Muscle of arm (tissue), 14 donors: ENCODE data around the gene CLEC4M. TPM values are rescaled to one million over a fixed set of nuclear protein-coding genes. Genes with fewer than 3 reads are reported as not detected.
A peak's percentile ranks its signal among the peaks of the same experiment; 100 is the strongest.

ENCODE experiments used
- DNase-seq: peaks from one replicate; pipeline ENCODE4 v3.0.0-alpha.2; 2013
- long read RNA-seq, 11 donors: transcript quantifications; one replicate each; lab custom pipeline, GENCODE V29; 2026
- polyA plus RNA-seq, 12 donors: library from polyadenylated mRNA; unstranded; fragments of 120-200 nt; gene quantifications; one replicate each; pipeline ENCODE4 v1.2.1, GENCODE V29; 2013; ENCODE audit not compliant: insufficient read length in 12 of 12

Gene CLEC4M, protein sequence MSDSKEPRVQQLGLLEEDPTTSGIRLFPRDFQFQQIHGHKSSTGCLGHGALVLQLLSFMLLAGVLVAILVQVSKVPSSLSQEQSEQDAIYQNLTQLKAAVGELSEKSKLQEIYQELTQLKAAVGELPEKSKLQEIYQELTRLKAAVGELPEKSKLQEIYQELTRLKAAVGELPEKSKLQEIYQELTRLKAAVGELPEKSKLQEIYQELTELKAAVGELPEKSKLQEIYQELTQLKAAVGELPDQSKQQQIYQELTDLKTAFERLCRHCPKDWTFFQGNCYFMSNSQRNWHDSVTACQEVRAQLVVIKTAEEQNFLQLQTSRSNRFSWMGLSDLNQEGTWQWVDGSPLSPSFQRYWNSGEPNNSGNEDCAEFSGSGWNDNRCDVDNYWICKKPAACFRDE
- 1 to 10 TPM in 1 of 12 donors, under 1 TPM in 3, not detected in 8; 0.13 to 1.1 (median 0.40) TPM for polyA plus RNA-seq
- long read RNA-seq, donor 1, result 0 reads
- long read RNA-seq, donor 2, result 0 reads
- long read RNA-seq, donor 3, result 0 reads
- long read RNA-seq, donor 4, result 0 reads
- long read RNA-seq, donor 5, result 0 reads
- long read RNA-seq, donor 6, result 0 reads
- long read RNA-seq, donor 7, result 0 reads
- long read RNA-seq, donor 8, result 0 reads
- long read RNA-seq, donor 9, result 0 reads
- long read RNA-seq, donor 10, result 0 reads
- long read RNA-seq, donor 11, result 0 reads

DNA sequence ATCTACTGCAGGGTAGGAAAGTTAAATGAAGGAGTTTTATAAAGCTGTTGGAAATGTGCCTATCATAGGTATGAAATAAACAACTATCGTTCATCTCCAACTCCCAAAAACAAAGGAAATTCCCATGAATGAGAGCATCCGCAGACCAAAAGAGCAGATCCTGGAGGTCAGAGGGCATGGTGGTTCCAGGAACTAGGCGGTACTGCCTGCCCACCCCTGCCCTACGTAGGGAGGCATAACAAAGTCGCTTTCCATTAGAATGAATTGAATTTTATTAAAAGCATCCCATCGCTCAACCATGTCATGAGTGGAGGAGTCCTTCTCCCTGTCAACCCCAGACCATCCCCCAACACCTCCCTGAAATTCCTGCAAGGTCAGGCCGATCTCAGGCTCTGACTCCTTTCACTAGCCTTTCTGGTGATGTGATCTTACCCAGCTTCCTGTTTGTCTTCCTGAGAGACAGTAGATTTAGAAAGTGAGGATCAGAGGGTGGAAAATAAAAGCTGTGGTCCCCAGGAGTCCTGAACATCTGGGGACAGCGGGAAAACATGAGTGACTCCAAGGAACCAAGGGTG, at the start of gene CLEC4M:
TSS of gene CLEC4M (plus strand) at position 525 of the 575 bp plus-strand sequence. CDS start at position 549, 24 bp downstream.
- DNase-seq, result no peak

DNA sequence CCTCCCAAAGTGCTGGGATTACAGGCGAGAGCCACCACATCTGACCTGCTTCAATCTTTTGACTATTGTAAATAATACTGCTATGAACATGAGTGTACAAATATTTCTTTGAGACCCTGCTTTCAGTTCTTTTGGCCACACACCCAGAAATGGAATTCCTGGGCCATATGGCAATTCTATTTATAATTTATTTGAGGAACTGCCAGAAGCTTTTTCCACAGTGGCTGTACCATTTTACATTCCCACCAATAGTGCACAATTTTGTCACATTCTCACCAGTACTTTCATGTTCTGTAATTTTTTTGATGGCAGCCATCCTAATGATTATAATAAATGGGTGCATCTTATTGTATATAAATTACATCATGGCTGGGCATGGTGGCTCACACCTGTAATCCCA, 47.4 kb upstream of the CLEC4M start:
- DNase-seq, result no peak

DNA sequence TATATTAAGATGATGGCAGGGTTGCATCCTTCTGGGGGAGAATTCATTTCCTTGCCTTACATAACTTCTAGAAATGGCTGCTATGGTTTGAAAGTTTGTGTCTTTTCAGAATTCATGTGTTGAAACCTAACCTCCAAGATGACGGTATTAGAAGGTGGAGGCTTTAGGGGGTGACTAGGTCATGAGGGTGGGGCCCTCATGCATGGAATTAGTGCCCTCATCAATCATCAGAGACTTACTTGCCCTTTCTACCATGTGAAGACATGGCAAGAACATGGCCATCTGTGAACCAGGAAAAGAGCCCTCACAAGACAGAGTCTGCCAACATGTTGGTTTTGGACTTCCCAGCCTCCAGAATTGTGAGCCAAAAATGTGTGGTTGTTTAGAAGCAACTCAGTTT, 46.3 kb upstream of the CLEC4M start:
- DNase-seq, result no peak

DNA sequence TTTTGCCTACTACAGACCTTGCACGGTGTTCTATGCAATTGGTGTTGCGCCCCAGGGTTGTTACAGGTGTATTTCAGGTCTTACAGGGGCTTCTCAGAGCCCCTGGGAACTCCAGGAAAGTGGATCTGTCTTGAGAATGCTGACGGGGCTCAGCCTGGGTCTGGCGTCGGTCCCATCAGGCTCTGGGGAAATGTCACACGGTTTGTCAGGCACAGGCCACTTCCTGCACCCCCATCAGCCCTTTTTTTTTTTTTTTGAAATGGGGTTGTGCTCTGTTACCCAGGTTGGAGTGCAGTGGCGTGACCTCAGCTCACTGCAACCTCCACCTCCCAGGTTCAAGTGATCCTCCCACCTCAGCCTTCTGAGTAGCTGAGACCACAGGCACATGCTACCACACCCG, 44.4 kb upstream of the CLEC4M start:
- DNase-seq, result no peak

DNA sequence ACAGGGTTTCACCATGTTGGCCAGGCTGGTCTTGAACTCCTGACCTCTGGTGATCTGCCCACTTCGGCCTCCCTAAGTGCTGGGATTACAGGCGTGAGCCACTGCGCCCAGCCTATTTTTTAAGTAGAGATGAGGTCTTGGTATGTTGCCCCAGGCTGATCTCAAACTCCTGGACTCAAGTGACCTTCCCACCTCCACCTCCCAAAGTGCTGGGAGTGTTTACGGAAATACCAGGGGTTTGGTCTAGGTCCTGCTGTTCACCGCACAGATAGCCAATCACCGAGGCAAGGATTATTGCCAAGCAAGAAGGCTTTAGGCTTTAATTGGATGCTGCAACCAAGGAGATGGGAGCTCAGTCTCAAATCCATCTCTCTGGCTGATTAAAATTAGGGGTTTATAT, 42.7 kb upstream of the CLEC4M start:
- no peak for DNase-seq

DNA sequence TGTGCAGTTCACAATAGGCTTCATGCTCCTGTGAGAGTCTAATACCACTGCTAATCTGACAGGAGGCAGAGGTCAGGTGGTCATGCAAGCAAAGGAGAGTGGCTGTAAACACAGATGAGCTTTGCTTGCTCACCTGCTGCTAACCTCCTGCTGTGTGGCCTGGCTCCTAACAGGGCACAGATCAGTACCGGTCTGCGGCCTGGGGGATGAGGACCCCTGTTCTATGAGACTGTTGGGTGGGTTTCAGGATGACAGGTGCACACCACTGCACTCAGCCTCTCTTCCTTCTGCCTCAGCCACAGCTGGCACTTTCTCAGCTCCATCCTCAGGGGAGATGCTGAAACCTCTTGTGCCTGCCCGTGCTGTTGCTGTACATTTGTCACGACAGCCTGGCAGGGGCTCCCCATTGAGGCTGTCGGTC, 40.8 kb upstream of the CLEC4M start:
- DNase-seq, result no peak

DNA sequence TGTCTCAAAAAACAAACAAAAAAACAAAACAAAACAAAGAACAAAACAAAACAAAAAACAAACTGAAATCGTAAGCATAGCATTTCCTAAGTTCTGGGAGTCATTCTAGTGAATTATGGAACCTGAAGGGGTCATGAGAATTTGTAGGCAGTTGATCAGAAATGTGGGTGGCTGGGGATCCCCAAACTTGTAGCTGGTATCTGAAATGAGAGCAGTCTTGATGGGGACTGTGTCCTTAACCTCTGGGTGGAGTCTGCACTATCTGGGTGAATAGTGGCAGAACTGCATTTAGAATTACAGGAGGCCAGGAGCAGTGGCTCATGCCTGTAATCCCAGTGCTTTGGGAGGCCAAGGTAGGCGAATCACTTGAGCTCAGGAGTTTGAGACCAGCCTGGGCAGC, 37.3 kb upstream of the CLEC4M start:
- DNase-seq, result no peak

DNA sequence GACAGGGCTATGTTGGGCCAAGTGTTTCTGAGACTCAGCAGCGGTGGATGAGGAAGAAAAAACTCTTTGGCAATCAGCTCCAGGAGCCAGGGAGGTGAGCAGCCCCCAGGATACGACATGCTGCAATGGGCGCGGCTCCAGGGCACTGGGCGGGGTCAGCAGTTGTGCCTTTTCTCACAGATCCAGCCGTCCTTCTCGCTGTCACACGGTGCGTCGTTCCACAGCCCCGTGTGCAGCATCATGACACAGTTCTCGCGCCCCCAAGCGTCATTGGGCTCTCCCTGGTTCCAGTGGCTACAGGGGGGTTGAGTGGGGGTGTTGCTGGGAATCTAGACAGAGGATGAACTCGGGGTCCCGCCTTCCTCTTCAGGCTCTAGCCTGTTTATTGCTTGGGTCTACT, 33.8 kb upstream of the CLEC4M start:
- no peak for DNase-seq

DNA sequence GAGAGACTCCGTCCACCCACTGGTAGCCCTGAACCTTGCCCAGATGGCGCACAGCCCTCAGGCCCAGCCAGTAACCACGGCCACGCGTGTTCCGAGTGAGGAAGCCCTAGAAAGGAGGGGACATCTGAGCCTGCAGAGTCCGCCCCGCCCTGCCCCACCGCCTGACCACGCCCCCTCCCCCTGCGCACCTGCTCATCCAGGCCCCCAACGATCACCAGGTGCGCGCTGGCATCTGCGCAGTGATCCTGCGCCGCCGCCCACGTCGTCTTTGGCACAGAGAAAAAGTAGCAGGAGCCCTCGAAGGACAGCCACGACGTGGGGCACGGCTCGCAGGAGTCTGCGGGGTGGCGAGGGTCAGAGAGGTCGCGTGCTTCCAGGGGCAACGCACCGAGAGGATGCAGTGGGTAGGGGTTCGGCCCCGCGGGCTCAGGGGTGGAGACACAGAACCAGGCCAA, 33.2 kb upstream of the CLEC4M start:
- DNase-seq, result no peak

DNA sequence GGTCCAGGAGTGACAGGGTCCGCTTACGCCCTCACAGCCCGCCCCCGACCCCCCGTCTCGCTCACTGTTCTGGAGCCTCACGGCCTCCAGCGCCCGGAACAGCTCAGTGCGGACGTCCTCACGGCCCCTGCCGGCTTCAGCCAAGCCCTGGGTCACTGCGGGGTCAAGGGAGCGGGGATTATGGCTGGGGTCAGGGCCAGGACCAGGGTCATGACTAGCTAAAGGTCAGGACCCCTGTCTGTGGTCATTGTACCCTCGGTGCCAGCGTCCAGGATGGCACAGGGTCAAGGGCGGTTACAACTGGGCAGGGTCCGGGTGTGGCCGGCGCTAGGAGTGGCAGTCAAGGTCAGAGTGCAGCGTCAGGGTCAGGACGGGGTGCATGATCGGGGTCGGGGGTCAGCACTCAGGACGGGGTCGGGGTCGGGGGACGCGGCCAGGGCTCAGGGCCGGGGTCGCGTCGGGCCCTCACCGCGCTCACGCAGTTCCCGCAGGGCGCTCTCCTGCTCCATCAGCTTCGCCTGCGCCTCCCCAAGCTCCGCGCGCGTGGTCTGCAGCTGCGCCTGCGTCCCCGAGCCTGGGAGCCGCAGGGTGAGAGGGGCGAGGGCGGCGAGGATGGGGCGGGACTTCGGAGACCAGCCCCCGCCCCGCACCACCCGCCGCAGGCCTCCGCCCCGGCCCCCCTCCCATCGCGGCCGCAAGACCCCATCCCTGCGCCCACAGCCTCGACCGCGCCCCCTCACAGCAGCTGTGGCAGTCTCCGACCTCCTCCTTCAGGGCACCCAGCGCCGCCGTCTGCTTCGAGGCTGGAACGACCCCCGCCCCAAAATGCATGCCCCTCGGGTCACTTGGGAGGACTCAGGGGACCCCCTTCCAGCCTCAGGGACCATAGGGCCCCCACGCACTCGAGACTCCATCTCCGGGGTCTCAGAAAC, 32.5 kb upstream of the CLEC4M start:
- DNase-seq, result no peak

DNA sequence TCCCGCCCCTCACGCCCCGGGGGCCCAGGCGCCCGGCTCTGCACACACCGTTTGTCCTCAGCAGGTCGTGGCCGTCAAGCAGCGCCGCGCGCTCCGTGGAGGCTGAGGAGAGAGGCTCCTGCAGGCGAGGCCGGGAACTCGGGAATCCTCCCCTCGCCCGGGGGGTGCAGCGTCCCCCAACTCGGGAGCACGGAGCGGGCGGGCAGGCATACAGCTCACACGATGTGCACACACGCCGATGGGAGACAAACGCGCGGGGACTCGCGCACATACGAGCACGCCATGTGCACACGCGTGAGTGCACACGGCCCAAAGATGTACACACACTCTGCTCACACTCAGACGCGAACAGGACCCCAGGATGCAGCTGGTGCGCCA, 31.8 kb upstream of the CLEC4M start:
- DNase-seq, result no peak

DNA sequence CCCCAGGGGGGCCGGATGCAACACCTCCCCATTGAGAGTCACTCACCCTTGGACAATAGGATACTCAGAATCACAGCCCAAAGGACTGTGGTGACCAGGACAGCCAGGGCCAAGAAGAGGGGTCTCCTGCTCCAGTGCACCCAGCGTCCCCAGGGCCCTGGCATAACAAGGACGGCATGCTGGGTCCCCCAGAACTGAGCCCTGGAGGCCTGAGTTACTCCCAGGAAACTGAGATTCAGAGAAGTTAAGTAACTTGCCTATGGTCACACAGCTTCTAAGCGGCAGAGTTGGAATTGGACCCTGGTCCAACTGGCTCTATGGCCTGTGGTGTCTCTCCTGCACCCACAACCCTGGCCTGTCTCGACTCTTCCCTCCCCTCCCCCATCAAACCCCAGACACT, 31.4 kb upstream of the CLEC4M start:
- DNase-seq, result no peak

DNA sequence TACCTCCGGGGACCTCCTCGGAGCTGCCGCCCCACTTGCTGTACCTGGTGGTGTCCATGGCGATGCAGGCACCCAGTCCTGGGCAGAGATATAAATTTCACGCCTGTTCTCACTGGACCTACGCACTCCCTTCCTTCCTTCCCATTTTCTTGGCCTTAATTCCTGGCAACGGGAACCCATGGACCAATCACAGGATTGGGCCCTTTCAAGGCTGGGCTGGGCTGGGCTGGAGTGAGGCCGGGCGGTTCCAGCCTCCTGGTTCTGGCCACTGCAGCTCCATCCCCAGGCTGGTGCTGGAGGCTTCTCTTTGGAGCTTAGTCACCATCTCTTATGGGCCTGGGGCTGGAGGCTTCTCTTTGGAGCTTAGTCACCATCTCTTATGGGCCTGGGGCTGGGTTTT, 31.0 kb upstream of the CLEC4M start, which contains the start of gene CLEC4G:
TSS of gene CLEC4G (minus strand) at position 66 of the 400 bp plus-strand sequence. CDS start at position 58, 8 bp downstream.
- DNase-seq, result no peak

DNA sequence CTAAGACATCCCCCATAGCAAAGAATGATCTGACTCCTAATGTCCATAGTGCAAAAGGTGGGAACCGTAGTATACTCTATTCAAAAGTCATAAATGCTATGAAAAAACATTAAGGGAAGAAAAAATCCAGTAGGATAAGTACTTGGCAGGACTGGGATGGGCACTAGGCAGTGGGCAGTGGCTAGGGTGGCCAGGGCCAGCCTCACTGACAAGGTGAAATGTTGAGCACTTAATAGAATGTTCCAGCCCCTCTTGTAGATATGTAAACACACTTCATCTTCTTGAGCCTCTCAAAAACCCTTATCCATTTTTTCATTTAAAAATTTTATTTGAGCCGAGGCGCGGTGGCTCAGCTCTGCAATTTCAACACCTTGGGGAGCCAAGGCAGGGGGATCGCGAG, 29.7 kb upstream of the CLEC4M start:
- DNase-seq, result no peak

DNA sequence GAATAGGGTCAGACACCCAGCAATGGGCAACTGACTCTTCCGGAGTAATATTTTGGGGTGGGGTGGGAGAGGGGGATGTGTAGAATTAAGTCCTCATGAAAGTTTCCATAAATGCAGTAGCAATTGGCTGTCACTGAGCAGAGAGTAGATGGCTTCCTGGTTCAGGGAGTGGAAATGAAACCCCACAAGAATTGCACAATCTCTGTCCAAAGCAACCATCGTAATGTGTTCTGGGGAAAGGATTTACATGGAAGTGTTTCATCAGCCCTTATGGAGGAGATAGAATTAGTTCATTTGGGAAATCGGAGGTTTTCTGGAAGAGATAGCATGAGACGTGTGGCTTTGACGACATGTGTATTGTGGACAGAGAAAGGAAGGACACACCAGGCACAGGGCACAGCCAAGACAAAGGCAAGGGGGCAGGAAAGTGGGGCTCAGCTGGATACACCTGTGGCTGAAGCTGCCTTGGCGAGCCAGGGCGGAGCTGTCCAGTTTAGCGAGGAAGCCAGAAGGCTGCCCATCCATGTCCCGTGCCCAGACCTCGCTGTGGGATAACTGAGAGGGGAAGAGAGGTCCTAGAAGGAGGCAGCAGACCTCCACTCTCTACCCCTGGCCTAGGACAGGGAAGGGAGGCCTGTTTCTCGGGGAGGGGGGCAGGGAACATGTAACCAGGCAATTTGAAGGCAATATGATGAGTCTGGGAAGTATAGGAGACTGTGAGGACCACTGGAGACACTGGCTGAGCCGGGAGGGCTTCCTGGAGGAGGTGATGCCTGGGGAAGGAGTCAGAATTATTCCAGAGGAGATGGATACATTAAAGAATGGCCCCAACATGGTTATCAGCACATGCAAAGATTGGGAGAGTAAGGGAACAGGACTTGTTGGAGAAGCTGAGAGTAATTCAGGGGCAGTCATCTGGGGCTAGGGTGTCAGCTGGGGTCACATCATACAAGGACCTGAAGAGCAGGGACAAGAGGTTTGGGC, 28.5 kb upstream of the CLEC4M start:
- peak; percentile 12 for DNase-seq

DNA sequence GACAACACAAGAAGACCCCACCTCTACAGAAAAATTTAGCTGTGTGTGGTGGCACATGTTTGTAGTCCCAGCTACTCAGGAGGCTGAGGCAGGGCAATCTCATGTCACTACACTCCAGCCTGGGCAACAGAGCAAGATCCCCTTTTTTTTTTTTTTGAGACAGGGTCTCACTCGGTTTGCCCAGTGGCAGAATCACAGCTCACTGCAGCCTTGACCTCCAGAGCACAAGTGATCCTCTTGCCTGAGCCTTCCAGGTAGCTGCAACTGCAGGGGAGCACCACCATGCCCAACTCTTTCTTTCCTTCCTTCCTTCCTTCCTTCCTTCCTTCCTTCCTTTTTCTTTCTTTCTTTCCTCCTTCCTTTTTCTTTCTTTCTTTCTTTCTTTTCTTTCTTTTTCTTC, 26.9 kb upstream of the CLEC4M start:
- DNase-seq, result no peak

DNA sequence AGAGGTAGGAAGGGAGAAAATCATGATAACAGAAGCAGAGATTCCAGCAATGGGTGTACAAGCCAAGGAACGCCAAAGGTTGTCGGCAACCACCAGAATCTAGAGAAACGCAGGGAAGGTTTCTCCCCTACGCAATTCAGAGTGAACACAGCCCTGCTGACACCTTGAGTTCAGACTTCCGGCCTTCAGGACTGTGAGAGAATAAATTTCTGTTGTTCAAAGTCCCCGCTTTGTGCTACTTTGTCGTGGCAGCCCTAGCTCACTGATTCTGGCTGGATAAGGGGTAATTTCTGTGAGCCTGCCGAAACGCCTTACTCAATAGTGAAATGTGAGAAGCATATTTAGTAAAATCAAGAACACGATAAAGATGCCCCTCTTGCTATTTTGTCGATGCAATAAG, 25.8 kb upstream of the CLEC4M start:
- no peak for DNase-seq

DNA sequence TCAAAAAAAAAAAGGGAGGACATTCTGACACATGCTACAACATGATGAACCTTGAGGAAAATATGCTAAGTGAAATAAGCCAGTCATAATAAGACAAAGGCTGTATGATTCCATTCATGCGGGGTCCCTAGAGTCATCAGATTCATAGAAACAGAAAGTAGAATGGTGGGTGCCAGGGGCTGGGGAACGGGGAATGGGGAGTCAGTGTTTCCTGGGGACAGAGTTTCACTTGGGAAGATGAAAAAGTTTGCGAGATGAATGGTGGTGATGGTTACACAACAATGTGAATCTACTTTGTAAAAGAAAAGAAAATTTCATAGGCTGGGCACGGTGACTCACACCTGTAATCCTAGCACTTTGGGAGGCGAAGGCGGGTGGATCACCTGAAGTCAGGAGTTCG, 25.0 kb upstream of the CLEC4M start:
- no peak for DNase-seq

DNA sequence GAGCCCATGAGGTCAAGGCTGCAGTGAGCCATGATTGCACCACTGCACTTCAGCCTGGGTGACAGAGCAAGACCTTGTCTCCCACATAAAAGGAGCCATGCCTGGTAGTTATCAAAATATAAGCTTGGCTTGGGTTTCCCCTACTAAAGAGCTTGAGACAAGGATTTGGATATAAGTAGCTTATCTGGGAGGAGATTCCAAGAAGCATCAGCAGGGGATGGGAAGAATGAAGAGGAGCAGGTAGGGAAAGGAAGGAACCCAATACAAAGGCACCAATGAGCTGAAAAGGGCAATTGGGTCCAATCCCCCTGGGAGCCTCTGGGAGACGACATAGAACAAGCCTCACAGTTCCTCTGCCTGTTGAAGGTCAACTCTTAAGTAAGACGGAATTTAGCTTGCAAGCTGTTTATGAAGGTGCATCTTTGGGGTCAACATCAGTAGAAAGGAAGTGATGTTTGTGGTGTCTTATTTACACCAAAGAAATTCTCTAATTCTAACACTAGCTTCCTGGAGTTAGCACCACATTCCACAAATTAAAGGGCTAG, 23.8 kb upstream of the CLEC4M start:
- DNase-seq, result no peak
